HG03064 (cell line): ENCODE results near the gene ITGAD.

ENCODE experiments used
- ATAC-seq: cut with Tn5 transposase; IDR thresholded peaks from one replicate; pipeline ENCODE4 v1.9.1; 2021; ENCODE audit warnings: low read depth; ENCODE audit not compliant: unreplicated experiment

ITGAD gene

DNA sequence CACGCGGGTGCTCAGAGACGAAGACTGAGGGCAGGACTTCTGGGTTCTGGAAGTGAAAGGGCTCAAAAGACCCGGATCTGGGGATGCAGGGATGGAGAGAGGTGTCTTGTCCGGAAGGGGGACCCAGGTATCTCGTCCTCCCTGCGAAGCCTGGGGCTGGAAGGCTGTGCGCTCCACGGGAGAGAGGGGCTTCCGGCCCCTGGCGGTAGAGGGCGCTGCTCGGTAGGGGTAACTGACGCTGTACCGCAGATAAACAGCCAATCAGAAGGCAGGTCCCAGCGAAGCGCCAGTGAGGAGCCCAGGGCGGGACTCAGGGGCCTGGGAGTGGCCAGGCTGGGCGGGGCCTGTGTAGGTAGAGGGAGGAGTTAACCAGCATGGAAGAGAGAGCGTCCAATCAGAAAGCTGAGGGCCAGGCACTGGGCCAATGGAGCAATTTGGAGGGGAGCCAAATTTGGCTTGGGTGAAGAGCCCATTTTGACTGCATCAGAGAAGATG lies 79.6 kb downstream of the ITGAD start:
- no peak for ATAC-seq

DNA sequence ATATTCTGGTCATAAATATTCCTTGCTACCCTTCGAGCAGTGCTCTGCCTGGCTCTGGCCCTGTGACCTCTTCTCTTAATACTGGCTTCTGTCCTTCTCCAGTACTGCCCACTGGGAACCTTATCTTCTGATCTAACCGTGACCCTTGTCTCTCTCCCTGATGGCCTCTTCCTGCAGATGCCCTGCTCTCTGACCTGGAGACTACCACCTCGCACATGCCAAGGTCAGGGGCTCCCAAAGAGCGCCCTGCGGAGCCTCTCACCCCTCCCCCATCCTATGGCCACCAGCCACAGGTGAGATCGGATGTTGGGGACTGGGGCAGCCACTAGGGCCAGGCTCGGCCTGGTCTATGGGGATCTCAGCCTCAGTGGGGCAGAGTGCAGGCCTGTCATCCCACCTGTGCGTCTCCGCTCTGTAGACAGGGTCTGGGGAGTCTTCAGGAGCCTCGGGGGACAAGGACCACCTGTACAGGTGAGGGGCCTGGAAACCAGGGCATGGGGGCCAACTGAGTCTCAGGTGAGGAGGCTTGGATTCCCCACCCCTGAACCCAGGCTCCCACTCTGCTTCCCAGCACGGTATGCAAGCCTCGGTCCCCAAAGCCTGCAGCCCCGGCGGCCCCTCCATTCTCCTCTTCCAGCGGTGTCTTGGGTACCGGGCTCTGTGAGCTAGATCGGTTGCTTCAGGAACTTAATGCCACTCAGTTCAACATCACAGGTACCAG lies 80.3 kb downstream of the ITGAD start:
- no peak for ATAC-seq

DNA sequence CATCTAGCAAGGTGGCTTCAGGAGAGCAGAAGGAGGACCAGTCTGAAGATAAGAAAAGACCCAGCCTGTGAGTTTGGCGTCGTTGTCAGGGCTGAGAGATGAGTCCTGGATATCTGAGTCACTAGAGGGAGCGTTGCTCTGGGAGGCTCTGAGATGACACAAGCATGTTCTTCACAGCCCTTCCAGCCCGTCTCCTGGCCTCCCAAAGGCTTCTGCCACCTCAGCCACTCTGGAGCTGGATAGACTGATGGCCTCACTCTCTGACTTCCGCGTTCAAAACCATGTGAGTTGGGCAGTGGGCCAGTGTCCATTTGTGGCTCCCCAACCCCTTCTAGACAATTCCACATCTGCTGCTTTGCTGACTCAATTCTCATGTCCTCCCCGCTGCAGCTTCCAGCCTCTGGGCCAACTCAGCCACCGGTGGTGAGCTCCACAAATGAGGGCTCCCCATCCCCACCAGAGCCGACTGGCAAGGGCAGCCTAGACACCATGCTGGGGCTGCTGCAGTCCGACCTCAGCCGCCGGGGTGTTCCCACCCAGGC lies 81.1 kb downstream of the ITGAD start:
- ATAC-seq, result no peak

DNA sequence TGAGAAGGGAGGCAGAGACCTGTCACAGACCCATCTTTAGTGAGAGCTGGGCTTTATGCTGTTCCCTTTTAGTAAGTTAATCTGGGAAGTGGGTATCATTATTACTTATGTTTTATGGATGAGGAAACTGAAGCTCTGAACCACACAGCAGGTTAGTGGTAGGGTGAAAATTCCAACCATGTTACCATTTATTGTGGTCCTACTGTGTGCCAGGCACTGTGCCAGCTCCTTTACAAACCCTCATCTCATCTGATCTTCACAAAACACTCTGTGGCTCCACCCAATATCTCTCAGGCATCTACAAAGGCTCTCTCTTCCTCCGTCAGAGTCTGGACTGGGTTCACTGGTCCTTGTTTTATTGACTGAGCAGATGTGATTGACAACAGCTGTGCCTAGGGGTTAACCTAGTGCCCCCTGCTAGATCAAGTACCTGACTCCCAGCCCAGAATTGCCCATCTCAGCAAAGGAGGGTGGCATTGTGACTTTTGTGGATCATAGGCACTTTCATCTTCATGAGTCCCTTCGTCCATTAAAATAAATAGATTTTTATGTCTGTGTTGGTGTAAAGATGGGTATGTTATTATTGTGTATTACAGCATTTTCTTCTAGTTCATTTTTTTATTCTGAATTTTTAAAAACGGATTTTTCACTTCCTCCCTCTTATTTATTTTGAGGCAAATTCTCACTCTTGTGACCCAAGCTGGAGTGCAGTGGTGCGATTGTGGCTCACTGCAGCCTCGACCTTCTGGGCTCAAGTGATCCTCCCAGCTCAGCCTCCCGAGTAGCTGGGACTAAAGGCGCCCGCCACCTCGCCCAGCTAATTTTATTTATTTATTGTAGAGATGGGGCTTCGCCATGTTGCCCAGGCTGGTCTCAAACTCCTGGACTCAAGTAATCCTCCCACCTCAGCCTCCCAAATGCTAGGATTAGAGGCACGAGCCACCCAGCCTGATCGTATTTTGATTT lies 81.9 kb downstream of the ITGAD start:
- ATAC-seq, result no peak

DNA sequence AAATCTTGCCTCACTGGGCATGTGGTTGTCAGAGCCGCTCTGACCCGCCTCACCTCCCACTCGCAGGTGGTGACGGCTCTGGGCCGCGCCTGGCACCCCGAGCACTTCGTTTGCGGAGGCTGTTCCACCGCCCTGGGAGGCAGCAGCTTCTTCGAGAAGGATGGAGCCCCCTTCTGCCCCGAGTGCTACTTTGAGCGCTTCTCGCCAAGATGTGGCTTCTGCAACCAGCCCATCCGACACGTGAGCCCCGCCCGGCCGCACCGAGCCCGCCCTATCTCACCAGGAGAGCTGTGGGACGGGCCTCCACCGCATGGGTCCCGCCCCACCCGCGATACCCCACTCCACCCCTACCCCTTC lies 82.8 kb downstream of the ITGAD start:
- no peak for ATAC-seq
